Esophagus squamous epithelium (tissue), 5 donors: ENCODE data around the gene SPIN2A. TPM values are rescaled to one million over a fixed set of nuclear protein-coding genes. Genes with fewer than 3 reads are reported as not detected.
"Not testable (repeated sequence)": the region's sequence is repeated elsewhere in the genome, so short reads cannot be mapped to it uniquely, and the experiment has no call there.

Experiments
- DNase-seq: peaks from one replicate; lab custom pipeline; 2025; lab: John Stamatoyannopoulos, UW
- H3K27ac ChIP-seq, 4 donors: fragments of 200-600 bp; sonication (generic); one replicate each; pipeline ENCODE4 v1.5.1; 2016 to 2019; ENCODE audit warnings: mild to moderate bottlenecking in 1 of 4
- H3K27me3 ChIP-seq, 4 donors: fragments of 200-600 bp; sonication (generic); 1 replicate in 3 of 4; 2 replicates in 1 of 4; pipeline versions ENCODE4 v1.5.1 to v1.6.0; 2017 to 2021; ENCODE audit warnings: antibody characterized with exemption in 1 of 4
- H3K36me3 ChIP-seq, 3 donors: fragments of 200-600 bp; sonication (generic); one replicate each; pipeline ENCODE4 v1.5.1; 2016 to 2019
- H3K4me1 ChIP-seq, 3 donors: fragments of 200-600 bp; sonication (generic); one replicate each; pipeline ENCODE4 v1.5.1; 2017 to 2019
- H3K4me3 ChIP-seq, 4 donors: fragments of 200-600 bp; sonication (generic); 1 replicate in 3 of 4; 2 replicates in 1 of 4; pipeline ENCODE4 v1.5.1; 2016 to 2019; ENCODE audit warnings: mild to moderate bottlenecking in 2 of 4, moderate library complexity in 1 of 4
- H3K9me3 ChIP-seq, 3 donors: fragments of 200-600 bp; sonication (generic); one replicate each; pipeline ENCODE4 v1.5.1; 2016 to 2019
- POLR2A ChIP-seq, 4 donors: fragments of 450-650 bp; IDR thresholded peaks; one replicate each; pipeline ENCODE4 v1.6.1; 2017; ENCODE audit warnings: antibody characterized with exemption in 4 of 4, mild to moderate bottlenecking in 4 of 4, moderate library complexity in 3 of 4
- WGBS, 2 donors: methylation state at CpG; one replicate each; pipeline ENCODE4 v1.1.5; 2018; 5-methylcytosine and 5-hydroxymethylcytosine counted together
- intact Hi-C: fragments of 100-400 bp; cut with DNase I; formaldehyde crosslinking; loops from one replicate; pipeline ENCODE4 v1.15.0; 2022
- total RNA-seq, 4 donors: library from RNA; depleted of rRNA; stranded (reverse); fragments of >200 nt; gene quantifications; one replicate each; pipeline ENCODE4 v1.1.0, GENCODE V29; 2016
- TF ChIP-seq, protein P1 (sequence below), 6 experiments: fragments of 450-650 bp in 4 of 6; fragments of 200-600 bp in 2 of 6; sonication (generic) in 2 of 6; IDR thresholded peaks; one replicate each; pipeline ENCODE4 v1.5.1; 2016 to 2019; ENCODE audit warnings: antibody characterized with exemption in 6 of 6, mild to moderate bottlenecking in 4 of 6, moderate library complexity in 4 of 6
- donor health status: DM: yes; HTN: yes; CAD: no.

The SPIN2A gene
- total RNA-seq, 4 donors from 2014 or later: 0.19 to 0.22 TPM; not detected in 2

DNA sequence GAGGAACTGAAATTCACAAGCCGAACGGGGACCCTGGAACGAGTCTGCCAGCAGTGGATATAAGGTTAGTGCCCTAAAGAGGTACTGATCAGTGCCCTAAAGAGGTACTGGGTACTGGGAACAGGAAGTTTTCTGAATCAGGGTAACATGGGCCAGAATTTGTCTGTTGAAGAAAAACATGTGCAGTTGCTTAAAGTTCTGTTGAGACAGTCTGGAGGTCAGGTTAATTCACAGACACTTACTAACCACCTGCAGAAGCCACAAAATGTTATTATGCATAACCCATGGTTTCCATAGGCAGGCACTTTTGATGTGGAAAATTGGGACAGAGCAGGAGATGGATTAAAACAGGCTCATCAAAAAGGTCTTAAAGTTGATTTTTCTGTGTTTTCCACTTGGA lies 33.7 kb downstream of the SPIN2A start:
- TF ChIP-seq POLR2A (IDR thresholded peaks at IDR 0.05): no peak
- TF ChIP-seq, protein P1, sequence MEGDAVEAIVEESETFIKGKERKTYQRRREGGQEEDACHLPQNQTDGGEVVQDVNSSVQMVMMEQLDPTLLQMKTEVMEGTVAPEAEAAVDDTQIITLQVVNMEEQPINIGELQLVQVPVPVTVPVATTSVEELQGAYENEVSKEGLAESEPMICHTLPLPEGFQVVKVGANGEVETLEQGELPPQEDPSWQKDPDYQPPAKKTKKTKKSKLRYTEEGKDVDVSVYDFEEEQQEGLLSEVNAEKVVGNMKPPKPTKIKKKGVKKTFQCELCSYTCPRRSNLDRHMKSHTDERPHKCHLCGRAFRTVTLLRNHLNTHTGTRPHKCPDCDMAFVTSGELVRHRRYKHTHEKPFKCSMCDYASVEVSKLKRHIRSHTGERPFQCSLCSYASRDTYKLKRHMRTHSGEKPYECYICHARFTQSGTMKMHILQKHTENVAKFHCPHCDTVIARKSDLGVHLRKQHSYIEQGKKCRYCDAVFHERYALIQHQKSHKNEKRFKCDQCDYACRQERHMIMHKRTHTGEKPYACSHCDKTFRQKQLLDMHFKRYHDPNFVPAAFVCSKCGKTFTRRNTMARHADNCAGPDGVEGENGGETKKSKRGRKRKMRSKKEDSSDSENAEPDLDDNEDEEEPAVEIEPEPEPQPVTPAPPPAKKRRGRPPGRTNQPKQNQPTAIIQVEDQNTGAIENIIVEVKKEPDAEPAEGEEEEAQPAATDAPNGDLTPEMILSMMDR (IDR thresholded peaks at IDR 0.05): no peak
- H3K27me3 ChIP-seq: no peaks in the 10 kb centered on the region
- H3K36me3 ChIP-seq: peaks cover 0 to 12% (median 0%) of the 10 kb centered on the region in 3 donors
- no peak for DNase-seq
- WGBS, 2 donors: 48 to 80% methylated on average over 2 of the region's 3 CpGs
- no peak overlapping the region for H3K27ac ChIP-seq
- H3K9me3 ChIP-seq: peaks cover 0 to 8% (median 0%) of the 10 kb centered on the region in 3 donors
- H3K4me3 ChIP-seq: no peak overlapping the region
- intact Hi-C loops: no loop called here
- no peaks in the 10 kb centered on the region for H3K4me1 ChIP-seq

DNA sequence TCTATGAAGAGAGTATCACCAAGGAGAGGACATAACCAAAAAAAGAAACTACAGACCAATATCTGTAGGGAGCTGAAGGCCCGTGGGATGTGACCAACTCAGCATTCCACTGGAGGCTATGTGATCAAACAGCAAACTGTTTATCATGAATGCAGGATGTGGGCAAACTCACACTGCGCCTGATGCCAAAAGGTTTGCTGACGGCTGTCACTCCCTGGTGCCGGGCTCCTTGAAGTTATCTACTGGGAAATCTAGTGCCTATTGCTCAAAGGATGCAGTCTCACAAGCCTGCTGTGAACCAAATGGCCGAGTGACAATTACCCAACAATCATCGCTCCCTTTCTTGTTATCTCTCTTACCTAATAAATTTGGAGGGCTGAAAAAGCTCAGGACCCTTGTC lies 34.3 kb downstream of the SPIN2A start:
- DNase-seq, H3K27ac ChIP-seq, H3K4me3 ChIP-seq, H3K9me3 ChIP-seq, H3K27me3 ChIP-seq, H3K4me1 ChIP-seq, intact Hi-C loops: not testable (repeated sequence)
- peaks cover 0 to 14% (median 0%) of the 10 kb centered on the region in 3 donors for H3K36me3 ChIP-seq
- WGBS, 2 donors: 72 to 78% methylated on average over 3 to 6 of the region's 6 CpGs

Other genes starting within 250 kb of the SPIN2A start
- gene SPIN3, start 141.9 kb downstream of the SPIN2A start, total RNA-seq: 1 to 10 TPM; 3.1 to 9.3 (median 4.2) TPM
- 1 to 10 TPM; 2.2 to 7.4 (median 3.2) TPM for gene SPIN2B, start 15.8 kb downstream of the SPIN2A start, total RNA-seq
- 10 to 100 TPM in 2 of 4 donors, 1 to 10 TPM in 2; 7.2 to 16.1 (median 10.1) TPM for gene FAAH2, start 149.3 kb upstream of the SPIN2A start, total RNA-seq